Hepatocyte (in vitro differentiated cells): ENCODE measurements around the gene NMBR.

Source experiments
- CTCF ChIP-seq: fragments of 200-600 bp; sonication (generic); IDR thresholded peaks from 2 replicates; pipeline ENCODE4 v1.5.1; 2016; ENCODE audit warnings: antibody characterized with exemption, mild to moderate bottlenecking; ENCODE audit not compliant: poor library complexity
- EZH2 ChIP-seq: fragments of 200-600 bp; sonication (generic); IDR thresholded peaks from 2 replicates; pipeline ENCODE4 v1.6.1; 2016; ENCODE audit warnings: antibody characterized with exemption, mild to moderate bottlenecking, borderline replicate concordance

- TF ChIP-seq CTCF (no peak), EZH2 (no peak)
Observed at GRCh38 chr6:142165227-142165626, 18.3 kb upstream of the NMBR start.
